Fibroblast of skin of back (primary cell): ENCODE results near the gene C1orf185. TPM values are rescaled to one million over a fixed set of nuclear protein-coding genes. Genes with fewer than 3 reads are reported as not detected.
"Not testable (repeated sequence)": the region's sequence is repeated elsewhere in the genome, so short reads cannot be mapped to it uniquely, and the experiment has no call there.

Experiments used
- DNase-seq: peaks from one replicate; pipeline ENCODE4 v3.0.0-alpha.2; 2013
- polyA plus RNA-seq, 2 experiments: library from polyadenylated mRNA; unstranded; fragments of 120-200 nt; gene quantifications; one replicate each; pipeline ENCODE4 v1.2.1, GENCODE V29; 2013; ENCODE audit not compliant: insufficient read length in 2 of 2

The C1orf185 gene
- not detected for polyA plus RNA-seq (2013, experiment 1 of 2; ENCODE audit: insufficient read length)
- polyA plus RNA-seq (2013, experiment 2 of 2; ENCODE audit: insufficient read length): not detected

GRCh38 chr1:51101976-51102375 is at the start of gene C1orf185:
Gene C1orf185 (plus strand): TSS chr1:51102228. CDS start chr1:51102234, 6 bp downstream.
- no peak for DNase-seq

- DNase-seq: peak; percentile 38
Observed at GRCh38 chr1:51058858-51059257, 43.2 kb upstream of the C1orf185 start.

GRCh38 chr1:51061231-51061918 is 40.7 kb upstream of the C1orf185 start:
- DNase-seq: peak; percentile 55

GRCh38 chr1:51063121-51063520 is 38.9 kb upstream of the C1orf185 start:
- peak; percentile 93 for DNase-seq

- no peak for DNase-seq
Observed at GRCh38 chr1:51070011-51070410, 32.0 kb upstream of the C1orf185 start.

- peak; percentile 65 for DNase-seq
Observed at GRCh38 chr1:51070640-51071039, 31.4 kb upstream of the C1orf185 start.

- DNase-seq: no peak
Observed at GRCh38 chr1:51071291-51072042, 30.6 kb upstream of the C1orf185 start.

- DNase-seq: no peak
Observed at GRCh38 chr1:51072043-51072439, 30.0 kb upstream of the C1orf185 start.

GRCh38 chr1:51072651-51073050 is 29.4 kb upstream of the C1orf185 start:
- no peak for DNase-seq

- DNase-seq: no peak
Observed at GRCh38 chr1:51073456-51073855, 28.6 kb upstream of the C1orf185 start.

- no peak for DNase-seq
Observed at GRCh38 chr1:51086496-51087271, 15.3 kb upstream of the C1orf185 start.

- no peak for DNase-seq
Observed at GRCh38 chr1:51088474-51088873, 13.6 kb upstream of the C1orf185 start.

- no peak for DNase-seq
Observed at GRCh38 chr1:51093581-51093980, 8.4 kb upstream of the C1orf185 start.

- DNase-seq: no peak
Observed at GRCh38 chr1:51097171-51097570, 4.9 kb upstream of the C1orf185 start.

GRCh38 chr1:51100264-51100880 is 1.7 kb upstream of the C1orf185 start:
- DNase-seq: no peak

GRCh38 chr1:51114137-51114536 is 12.1 kb downstream of the C1orf185 start:
- no peak for DNase-seq

GRCh38 chr1:51115714-51116404 is 13.8 kb downstream of the C1orf185 start:
- no peak for DNase-seq

GRCh38 chr1:51119331-51119730 is 17.3 kb downstream of the C1orf185 start:
- DNase-seq: no peak

GRCh38 chr1:51120629-51121028 is 18.6 kb downstream of the C1orf185 start:
- DNase-seq: no peak

- DNase-seq: not testable (repeated sequence)
Observed at GRCh38 chr1:51127152-51127551, 25.1 kb downstream of the C1orf185 start.

- DNase-seq: no peak
Observed at GRCh38 chr1:51131185-51131584, 29.2 kb downstream of the C1orf185 start.

- no peak for DNase-seq
Observed at GRCh38 chr1:51133045-51133444, 31.0 kb downstream of the C1orf185 start.
